GM20431 (cell line): ENCODE measurements around the gene SLC44A4.
"Not testable (repeated sequence)": the region's sequence is repeated elsewhere in the genome, so short reads cannot be mapped to it uniquely, and the experiment has no call there.

Experiments
- in situ Hi-C: fragments of 300-500 bp; cut with MseI, MboI; formaldehyde crosslinking; loops from one replicate; pipeline ENCODE4 v1.15.0; 2020; ENCODE audit warnings: low sequenced_read_pairs; ENCODE audit not compliant: unreplicated experiment

Gene SLC44A4

DNA sequence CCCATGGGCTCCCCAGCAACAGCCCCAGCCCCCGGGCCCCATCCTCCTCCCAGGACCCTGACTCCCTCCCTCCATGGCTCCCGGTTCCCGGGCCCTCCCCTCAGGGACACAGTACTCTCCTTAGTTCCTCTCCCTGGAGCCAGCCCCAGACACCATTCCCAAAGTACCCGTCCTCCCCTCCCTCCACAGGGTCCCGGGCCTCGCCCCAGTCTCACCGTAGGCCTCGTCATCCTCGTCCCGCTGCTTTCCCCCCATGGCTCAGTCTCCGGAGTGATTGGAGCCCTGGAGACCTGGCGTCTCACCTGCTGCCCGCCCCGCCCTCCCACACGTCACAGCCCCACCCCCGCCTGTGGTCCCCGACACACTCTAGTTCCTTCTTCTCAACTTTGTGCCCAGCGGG is at the start of gene SLC44A4:
SLC44A4 (minus strand) TSS at position 272 of the 400 bp plus-strand sequence; CDS start at position 255, 17 bp downstream.
- in situ Hi-C loops: no loop called here

DNA sequence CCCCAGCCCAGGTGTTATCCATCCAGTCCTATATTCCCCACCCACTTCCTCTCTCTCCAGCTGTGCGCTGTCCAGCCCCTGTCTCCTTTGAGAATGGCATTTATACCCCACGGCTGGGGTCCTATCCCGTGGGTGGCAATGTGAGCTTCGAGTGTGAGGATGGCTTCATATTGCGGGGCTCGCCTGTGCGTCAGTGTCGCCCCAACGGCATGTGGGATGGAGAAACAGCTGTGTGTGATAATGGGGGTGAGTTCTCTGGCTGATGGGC is 49.8 kb upstream of the SLC44A4 start:
- in situ Hi-C loops: no loop called here

DNA sequence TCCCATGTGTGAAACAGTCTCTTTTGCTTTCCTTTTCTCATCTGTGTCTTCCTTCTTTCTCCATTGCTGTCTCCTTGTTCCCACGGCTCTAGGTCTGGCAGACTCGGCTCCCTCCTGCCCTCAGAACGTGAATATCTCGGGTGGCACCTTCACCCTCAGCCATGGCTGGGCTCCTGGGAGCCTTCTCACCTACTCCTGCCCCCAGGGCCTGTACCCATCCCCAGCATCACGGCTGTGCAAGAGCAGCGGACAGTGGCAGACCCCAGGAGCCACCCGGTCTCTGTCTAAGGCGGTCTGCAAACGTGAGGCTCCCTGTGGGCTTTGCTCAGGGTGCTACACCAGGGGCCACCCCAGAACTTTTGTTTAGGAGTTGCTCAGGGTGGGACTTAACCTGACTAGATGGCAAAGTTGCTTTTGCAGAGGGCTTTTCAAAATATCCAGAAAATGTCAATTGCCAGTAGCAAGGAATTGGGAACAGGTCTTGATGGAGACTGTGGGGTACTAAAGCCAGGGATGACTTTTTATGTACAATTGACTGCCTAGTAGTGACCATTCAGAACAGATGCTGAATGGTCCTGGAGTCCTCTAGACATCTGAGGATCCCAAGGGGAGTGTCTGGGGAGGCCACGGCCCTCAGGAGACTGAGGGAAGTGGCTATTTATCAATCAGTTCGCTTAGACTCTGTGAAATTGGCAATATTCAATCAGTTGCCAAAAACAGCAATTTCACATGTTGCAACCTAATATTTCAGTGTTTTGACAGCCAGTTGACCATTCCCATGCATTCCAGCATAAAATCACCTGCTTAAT is 49.3 kb upstream of the SLC44A4 start:
- in situ Hi-C loops: no loop called here

DNA sequence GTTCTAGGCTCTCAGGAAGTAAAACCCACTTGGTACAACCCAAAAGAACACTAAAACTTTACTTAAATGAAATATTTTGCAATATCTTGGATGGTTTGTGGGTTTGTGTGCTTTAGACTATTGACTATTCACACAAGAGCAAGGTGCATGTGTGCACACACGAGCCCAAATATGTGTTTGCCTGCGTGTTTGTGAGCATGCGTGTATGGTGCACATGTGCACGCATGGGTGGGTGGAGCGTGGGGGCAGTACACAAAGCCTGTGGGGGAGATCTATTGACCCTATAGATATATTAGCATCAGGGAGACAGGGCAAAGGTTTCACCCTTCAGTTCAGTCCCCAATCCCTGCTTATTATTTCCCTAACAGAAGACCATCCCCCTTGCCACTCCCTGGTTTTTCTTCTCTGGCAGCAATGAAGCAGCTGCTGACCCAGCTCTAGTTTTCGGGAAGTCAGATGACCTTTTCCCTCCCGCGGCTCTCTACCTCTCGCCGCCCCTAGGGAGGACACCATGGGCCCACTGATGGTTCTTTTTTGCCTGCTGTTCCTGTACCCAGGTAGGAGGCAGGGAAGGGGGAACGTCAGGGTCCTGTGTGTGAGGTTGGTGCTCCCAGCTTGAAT is 48.6 kb upstream of the SLC44A4 start, which contains the start of gene C2:
C2 (plus strand) TSS at position 476 of the 621 bp plus-strand sequence; CDS start at position 512, 36 bp downstream.
- in situ Hi-C loops: no loop called here

DNA sequence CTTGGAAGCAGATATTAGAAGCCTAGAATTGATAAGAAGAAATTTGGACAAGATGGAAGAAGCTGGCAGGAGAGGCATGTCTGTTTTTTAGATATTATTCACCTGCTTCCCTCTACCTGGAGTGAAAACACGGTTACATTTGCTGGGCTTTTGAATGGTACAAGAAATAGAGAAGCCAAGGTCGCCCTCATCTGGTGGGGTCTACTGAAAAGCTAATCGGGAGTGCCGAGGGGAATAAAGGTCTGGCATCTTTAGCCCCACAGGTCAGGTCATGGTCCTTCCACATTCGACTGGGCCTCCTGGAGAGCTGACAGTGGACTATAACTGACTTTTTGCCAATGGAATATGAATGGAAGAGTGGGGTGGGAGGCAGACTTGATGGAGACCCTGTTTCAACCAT is 44.1 kb upstream of the SLC44A4 start:
- in situ Hi-C loops: no loop called here

DNA sequence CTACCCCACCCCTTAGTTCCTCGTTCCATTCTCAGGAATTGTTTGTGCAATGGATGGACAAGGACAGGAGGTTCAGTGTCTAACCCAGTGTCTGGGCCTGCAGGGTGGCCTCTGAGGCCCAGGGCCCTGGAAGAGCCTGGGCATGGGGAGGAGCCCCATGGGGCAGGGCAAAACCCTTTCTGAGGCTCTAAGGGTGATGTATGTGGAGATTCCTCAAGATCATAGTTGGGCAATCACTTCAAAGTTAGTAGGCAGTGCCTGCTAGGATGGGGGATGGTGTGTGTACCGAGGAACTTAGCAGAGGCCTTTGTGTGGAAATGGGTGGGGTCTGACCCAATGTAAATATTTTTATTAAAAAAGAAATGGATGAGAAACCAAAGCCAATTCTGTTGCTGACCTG is 42.0 kb upstream of the SLC44A4 start:
- in situ Hi-C loops: no loop called here

DNA sequence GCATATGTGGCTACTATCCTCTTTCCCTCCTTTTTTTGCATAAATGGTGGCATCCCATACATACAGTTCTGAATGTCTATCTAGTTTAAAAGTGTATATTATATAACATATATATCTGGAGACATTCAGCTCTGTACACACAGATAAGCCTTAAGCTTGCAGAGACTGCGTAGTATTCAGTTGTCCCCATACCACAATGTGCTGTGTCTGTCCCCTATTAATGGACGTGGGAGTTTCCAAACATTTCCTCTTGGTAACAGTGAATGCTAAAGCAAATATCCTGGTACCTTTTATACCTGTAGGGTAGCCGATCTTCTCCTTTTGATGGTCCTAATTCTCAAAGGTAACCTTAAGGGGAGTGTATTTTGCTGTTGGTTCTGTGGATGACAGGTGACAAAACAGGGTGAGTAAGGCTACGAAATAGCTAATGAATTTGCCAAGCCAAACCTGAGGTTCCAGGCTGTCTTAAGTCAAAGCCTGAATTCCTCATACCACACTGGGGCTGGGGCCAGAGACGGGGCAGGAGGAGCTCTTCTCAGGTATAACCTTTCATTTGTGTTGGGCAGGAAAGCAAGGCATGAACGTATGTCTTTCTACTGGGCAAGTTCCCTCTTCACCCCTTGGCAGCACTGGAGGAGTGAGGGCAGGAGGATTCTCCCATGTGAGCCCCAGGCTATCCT is 41.0 kb upstream of the SLC44A4 start:
- in situ Hi-C loops: no loop called here

DNA sequence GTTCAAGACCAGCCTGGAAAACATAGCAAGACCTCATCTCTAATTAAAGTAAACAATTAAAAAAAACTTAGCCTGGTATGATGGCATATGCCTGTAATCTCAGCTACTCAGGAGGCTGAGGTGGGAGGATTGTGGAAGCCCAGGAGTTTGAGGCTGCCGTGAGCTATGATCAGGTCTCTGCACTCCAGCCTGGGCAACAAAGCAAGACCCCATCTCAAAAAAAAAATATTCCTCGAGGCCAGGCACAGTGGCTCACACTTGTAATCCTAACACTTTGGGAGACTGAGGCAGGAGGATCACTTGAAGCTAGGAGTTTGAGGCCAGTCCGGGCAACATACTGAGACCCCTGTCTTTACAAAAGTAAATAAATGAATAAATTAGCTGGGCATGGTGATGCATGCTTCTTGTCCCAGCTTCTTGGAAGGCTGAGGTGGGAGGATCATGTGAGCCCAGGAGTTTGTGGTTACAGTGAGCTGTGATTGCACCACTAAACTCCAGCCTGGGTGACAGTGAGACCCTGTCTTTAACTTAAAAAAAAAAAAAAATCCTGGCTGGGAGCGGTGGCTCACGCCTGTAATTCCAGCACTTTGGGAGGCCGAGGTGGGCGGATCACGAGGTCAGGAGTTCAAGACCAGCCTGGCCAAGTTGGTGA is 39.4 kb upstream of the SLC44A4 start:
- in situ Hi-C loops: no loop called here

DNA sequence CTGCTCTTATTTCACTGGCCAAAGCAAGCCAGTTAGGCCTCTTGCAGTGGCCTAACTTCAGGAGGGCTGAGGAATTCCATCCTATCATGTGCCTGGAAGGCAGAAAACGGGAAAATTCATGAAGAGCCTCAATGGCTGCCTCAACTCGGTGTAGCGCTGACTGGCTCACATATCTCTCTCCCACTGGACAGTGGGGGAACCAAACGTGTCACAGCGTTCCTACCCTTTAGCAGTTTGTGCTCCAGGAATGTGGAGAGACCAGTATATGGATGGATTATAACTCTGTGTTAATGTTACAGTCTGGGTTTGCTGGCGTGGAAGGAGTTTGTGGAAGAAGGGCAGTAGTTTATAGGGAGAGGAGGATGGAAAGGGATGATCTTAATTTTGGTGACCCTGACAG is 37.0 kb upstream of the SLC44A4 start:
- in situ Hi-C loops: no loop called here

DNA sequence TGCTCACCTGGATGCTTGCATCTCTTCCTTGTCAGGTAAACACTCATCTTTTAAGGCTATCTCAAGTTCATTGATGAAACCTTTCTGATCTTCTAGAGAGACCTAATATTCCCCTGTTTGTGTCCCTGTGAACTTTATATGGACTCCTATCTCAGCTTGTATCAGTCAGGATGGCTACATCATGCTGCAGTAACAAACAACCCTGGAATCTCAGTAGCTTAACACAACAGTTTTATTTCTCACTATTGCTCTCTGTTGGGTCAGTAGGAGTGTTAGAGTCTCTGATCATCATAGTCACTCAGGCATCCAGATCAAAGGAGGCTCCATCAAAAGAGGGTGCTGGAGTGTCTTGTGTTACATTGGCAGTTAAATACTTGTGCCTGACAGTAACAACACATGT is 36.6 kb upstream of the SLC44A4 start:
- in situ Hi-C loops: no loop called here

DNA sequence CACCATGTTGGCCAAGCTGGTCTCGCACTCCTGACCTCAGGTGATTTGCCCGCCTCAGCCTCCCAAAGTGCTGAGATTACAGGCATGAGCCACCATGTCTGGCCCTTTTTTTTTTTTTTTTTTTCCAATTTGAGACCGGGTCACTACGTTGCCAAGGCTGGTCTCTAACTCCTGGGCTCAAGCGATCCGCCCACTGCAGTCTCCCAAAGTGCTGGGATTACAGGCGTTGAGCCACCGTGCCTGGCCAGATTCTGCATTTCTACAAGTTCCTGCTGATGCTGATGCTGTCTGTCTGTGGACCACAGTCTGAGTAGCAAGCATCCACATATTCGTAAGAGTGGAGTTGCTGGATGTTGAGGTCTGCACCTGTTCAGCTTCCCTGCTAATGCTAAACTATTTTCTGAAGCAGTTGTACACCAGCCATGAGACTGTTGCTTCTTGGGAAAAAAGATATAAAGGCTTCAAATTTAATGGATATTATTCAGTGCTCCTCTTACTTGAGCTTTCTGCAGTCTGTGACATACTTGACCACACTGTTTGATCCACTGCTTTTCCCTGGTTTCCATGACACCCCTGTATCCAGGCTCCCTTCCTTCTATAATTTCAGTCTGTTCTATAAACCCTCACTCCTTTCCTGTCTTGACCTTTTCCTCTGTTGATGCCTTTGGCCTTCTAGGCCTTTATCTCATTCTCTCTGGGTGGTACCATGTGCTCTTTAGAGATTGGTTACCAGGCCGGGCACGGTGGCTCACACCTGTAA is 33.2 kb upstream of the SLC44A4 start:
- in situ Hi-C loops: no loop called here

DNA sequence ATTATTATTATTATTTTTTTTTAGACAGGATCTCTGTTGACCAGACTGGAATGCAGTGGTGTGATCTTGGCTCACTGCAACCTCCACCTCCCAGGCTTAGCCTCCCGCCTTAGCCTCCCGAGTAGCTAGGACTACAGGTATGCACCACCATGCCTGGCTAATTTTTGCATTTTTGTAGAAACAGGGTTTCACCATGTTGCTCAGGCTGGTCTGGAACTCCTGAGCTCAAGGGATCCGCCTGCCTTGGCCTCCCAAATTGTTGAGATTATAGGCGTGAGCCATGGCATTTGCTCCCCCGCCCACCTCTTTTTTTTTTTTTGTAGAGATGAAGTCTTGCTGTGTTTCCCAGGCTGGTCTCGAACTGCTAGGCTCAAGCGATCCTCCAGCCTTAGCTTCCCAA is 30.5 kb upstream of the SLC44A4 start:
- in situ Hi-C loops: not testable (repeated sequence)

DNA sequence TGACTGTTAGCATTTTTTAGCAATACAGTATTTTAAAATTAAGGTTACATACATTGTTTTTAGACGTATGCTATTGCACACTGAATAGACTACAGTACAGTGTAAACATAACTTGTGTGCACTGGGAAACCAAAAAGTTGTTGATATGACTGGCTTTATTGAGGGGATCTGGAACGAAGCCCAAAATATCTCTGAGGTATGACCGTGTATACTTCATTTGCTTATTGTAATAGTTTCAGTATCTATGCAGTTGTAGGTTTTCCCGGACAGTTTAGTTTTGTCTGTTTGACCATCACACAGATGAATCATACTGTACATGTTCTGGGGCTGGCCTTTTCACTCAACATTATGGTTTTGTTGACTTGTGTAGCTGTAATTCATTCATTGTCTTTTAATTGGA is 30.0 kb upstream of the SLC44A4 start:
- in situ Hi-C loops: no loop called here

DNA sequence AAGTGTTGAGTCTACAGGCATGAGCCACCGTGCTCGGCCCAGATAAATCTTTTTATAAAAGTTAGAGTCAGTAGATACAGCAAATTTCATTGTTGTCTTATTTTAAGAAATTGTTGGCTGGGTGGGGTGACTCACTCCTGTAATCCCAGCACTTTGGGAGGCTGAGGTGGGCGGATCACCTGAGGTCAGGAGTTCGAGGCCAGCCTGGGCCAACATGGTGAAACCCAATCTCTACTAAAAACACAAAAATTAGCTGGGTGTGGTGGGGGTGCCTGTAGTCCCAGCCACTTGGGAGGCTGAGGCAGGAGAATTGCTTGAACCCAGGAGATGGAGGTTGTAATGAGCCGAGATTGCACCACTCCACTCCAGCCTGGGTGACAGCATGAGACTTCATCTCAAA is 29.5 kb upstream of the SLC44A4 start:
- in situ Hi-C loops: not testable (repeated sequence)

DNA sequence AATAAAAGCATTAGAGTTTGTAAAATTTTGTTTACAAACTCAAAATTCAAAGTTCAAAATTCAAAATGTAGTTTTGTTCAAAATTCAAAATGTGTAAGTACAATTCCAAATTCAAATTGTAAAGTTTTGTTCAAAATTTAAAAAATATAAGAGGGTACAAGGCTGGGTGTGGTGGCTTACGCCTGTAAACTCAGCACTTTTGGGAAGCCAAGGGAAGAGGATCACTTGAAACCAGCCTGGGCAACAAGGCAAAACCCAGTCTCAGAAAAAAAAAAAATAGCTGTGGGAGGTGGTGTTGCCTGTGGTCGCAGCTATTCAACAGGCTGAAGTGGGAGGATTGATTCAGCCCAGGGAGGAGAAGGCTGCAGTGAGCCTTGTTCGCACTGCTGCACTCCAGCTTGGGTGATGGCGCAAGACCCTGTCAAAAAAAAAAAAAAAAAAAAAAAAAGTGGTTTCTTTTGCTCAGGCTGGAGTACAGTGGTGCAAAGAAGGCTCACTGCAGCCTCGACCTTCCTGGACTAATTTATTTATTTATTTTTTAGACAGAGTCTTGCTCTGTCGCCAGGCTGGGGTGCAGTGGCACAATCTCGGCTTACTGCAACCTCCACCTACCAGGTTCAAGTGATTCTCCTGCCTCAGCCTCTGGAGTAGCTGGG is 28.5 kb upstream of the SLC44A4 start:
- in situ Hi-C loops: no loop called here

DNA sequence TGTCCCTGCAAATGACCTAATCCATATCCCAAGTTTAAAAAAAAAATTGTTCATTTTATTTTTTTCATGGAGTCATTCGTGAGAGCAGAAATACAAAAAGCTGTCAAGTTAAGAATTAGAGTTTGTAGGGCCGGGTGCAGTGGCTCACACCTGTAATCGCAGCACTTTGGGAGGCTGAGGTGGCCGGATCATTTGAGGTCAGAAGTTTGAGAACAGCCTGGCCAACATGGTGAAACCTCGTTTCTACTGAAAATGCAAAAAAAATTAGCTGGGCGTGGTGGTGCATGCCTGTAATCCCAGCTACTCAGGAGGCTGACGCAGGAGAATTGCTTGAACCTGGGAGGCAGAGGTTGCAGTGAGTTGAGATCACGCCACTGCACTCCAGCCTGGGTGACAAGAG is 27.9 kb upstream of the SLC44A4 start:
- in situ Hi-C loops: not testable (repeated sequence)

DNA sequence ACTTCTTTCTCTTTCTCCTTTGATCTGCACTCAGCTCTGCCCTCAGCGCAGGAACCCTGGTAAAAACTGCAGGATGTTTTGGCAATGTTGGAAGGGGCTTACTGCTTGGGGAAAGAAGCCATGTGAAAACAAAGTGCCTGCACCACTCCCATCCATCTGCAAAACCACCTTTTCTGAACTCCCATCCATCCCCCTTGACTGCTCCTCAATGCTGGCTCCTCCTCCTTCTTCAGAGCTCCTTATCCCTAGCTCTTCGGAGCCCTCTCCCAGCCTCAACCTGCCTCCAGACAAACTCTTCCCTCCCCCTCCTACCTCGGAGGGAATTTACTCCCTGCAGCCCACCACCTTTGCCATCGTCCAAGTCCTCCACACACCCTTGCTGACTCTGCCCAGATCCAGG is 27.3 kb upstream of the SLC44A4 start:
- in situ Hi-C loops: no loop called here

DNA sequence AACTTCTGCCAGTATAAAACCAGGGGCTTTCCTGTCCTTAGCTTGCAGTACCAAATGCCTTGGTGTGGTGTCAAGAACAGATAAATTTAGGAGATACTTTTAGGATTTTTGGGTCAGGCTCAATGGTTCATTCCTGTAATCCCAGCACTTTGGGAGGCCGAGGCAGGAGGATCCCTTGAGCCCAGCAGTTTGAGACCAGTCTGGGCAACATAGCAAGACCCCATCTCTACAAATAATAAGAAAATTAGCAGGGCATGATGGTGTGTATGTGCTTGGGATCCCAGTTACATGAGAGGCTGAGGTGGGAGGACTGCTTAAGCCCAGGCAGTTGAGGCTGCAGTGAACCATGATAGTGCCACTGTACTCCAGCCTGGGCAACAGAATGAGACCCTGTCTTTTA is 26.2 kb upstream of the SLC44A4 start:
- in situ Hi-C loops: no loop called here

DNA sequence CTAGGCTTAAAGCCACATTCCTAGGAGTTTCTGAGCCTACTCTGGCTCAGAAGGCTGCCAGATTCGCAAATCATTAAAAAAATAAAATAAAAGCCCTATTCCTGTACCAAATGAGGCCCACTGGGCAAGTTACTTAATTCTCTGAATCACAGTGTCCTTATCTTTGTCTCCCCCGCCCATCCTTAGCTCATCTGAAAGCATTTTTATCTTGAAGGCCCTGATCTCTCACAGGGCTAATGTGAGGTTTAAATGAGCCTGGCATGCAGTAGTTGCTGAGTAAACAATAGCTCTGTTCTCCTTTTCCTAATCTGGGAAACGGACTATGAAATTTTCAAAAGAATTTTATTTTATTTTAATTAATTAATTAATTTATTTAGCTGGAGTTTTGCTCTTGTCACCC is 25.2 kb upstream of the SLC44A4 start:
- in situ Hi-C loops: no loop called here
